ENCODE results near the gene TIRAP. TPM values are rescaled to one million over a fixed set of nuclear protein-coding genes. Genes with fewer than 3 reads are reported as not detected.
"Not testable (repeated sequence)": the region's sequence is repeated elsewhere in the genome, so short reads cannot be mapped to it uniquely, and the experiment has no call there.

TIRAP gene, protein sequence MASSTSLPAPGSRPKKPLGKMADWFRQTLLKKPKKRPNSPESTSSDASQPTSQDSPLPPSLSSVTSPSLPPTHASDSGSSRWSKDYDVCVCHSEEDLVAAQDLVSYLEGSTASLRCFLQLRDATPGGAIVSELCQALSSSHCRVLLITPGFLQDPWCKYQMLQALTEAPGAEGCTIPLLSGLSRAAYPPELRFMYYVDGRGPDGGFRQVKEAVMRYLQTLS
- 14.5 TPM for total RNA-seq

DNA sequence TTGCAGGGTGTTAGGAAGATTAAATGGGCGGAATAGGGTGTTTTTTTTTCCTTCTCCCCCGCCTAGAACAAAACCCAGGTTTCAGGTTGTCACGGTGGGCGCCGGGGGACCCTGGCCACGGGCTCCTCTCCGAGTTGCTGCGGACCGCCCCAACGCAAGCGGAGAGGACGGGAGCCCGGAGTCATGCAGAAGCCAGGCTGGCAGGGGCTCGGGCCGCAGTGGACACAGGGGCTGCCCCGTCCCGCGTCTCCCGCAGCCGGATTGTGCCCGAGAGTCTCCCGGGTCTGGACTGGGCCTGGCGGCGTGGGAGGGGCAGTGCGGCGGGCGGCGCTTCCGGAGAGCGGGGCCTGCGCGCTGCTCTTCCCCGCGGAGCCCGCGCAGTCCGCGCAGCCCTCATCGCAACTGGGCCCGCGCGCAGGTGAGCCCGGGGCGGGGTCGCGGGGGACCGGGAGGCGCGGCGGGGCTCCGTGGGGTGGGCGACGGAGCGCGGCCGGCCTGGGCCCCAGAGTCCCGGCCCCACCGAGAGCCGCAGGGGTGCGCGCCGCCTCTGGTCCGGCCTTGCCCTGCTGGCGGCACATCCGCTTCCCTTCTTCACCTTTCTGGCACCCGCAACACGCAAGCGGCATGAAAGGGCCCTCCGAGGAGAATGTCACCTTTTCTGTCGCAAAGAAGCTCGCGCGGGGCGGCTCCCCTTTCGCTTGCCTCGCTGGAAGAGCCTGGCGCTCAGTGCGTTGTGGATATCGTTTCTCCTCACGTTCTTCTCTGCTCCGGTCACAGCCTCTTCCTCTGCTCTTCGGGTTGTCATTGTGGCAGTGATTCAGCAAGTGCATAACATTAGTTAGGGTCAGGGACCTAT, at the start of gene TIRAP:
Gene TIRAP (plus strand): TSS at position 358 of the 856 bp plus-strand sequence. CDS start 7,802 bp downstream, outside the sequence.
- peak; percentile 67 for DNase-seq (ENCODE audit: low spot score)

DNA sequence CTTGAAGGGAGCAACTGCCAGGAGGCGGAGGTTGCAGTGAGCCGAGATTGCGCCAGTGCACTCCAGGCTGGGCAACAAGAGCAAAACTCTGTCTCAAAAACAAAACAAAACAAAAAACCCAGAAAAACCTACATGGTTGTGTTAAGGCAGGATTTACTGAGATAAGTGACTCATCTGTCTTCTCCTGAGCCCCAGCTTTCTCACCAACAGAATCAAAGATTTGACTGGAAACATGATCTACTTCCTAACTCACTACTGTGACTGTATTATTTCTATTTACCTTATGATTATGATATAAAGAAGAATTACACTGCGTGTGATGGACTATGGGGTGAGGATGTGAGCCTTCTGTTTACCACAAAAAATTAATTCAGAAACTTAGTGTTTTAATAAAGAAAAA, 49.5 kb upstream of the TIRAP start:
- no peak for DNase-seq (ENCODE audit: low spot score)

DNA sequence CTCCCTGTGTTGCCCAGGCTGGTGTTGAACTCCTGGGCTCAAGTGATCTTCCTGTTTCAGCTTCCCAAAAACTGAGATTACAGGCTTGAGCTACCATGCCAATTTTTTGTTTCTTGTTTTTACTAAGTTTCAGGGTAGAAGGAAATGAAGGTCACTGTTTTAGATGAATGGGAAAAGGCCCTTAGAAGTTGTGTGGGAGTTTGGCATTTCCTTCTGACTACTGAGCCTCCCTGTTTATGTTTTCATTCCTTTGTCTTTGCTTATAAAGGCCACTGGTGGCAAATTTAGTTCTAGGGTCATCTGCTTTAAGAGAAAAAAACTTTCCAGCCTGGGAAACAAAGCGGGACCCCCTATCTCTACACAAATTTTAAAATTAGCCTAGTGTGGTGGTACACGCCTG, 36.3 kb upstream of the TIRAP start:
- DNase-seq (ENCODE audit: low spot score): no peak

DNA sequence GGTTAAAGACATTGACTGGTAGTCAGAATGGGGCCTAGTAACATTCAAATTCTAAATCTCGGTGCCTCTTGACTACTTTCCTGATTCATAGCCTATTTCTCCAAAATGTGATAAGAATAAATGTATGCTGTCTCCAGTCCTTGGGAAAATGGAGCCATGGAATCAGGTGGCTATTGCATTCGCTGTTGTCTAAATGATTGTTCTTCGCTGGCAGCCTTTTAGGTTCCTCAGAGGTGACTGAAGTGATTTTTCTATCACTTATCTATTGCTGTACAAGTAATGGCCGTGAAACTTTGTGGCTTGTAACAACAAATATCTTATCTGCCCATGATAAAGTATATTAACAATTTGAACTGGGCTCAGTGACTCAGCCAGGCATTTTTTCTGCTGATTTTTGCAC, 29.6 kb upstream of the TIRAP start:
- DNase-seq (ENCODE audit: low spot score): no peak

DNA sequence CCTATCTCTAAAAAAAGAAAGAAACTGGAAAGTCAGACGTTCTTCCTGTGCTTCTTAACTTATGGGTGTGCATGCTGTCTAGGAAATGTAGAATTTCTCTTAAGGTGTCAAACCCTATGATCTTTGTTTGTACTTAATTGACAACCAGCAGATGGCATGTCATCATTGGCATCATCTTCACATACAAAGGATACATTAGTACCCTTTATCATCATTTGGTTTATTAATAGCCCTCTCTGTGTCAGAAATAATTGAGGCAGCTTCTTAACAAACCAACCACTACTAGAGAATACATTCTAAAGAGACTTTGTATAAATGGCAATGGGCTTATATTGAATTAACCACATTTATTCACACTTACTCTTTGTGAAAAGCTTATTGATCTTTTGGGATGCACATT, 28.1 kb upstream of the TIRAP start:
- DNase-seq (ENCODE audit: low spot score): no peak

DNA sequence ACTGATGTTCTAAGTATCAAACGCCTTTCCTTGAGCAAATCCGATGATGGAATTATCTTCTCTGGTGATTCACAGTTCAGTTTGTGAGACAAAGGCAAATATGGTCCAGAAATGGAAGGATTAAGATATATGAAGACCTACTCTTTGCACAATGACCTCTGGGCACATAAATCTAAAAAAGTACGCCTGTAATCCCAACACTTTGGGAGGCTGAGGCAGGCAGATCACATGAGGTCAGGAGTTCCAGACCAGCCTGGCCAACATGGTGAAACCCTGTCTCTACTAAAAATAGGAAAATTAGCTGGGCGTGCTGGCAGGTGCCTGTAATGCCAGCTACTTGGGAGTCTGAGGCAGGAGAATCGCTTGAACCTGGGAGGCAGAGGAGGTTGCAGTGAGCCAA, 27.4 kb upstream of the TIRAP start:
- not testable (repeated sequence) for DNase-seq (ENCODE audit: low spot score)

DNA sequence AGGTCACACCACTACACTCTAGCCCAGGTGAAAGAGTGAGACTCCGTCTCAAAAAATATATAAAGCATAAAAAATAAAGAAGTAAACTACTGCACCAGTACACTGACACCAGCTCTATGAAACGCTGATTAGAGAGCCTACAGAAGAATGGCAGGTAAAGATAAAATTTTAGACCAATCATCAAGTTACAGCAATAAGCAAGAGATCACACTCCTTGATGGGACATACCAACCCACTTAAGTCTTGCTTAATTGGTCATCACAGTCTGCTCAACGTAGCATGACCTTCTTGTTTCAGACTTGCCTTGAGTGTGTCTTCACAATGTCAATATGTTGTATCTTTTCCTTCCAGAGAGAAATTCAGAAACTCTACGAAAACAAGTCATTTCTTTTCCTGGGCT, 26.7 kb upstream of the TIRAP start:
- no peak for DNase-seq (ENCODE audit: low spot score)

DNA sequence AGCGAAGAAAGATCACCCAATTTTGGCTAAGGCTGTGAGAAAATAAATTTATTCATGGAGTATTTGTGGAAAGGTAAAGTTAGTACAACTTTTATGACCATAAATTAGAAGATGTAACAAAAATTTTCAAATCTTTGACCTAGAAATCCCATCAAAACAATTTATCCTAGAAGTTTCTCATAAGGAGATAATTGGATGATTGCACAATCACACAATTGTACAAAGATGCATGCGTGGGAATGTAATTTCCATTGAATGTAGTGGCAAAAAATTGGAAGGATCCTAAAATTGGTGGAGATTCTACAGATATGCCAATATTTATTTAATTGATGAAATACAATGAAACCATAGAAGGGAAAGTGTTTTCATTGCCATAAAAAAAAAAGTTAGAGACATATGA, 25.7 kb upstream of the TIRAP start:
- DNase-seq (ENCODE audit: low spot score): no peak

DNA sequence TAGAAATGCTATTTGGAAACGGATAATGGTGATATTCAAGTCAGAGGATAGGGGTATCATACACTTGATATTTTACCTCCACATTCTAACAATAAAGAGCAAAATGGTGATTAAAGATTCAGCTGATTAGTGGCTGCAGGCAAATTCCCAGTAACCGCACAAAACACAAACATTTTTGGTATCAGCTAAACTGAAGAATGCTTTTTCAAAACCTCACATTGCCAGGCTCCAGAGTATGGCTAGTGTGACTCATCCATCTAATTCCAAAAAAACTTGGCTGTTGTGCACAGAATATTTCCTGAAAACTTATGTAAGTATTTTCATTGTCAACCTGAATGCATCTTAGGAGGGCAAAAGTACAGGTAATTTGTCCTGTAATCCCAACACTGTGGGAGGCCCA, 25.1 kb upstream of the TIRAP start:
- DNase-seq (ENCODE audit: low spot score): no peak

DNA sequence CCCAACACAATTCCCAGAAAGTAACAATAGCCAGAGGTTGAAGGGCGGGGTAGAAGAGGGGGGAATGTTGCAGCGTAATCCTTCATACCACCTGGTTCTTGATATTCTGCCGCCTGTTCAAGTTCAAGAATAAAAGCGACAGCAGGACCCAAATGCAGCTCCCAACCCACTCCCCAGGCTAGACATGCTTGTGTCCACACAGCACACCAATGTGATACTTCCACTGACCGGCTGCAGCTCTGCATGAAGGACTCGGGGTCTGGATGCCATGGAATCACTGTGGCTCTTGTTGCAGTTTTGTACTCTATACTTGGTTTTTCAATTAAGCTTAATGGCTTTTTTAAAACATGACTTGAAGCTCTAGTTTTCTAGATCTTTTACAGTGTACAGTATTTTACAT, 20.7 kb upstream of the TIRAP start:
- DNase-seq (ENCODE audit: low spot score): no peak

DNA sequence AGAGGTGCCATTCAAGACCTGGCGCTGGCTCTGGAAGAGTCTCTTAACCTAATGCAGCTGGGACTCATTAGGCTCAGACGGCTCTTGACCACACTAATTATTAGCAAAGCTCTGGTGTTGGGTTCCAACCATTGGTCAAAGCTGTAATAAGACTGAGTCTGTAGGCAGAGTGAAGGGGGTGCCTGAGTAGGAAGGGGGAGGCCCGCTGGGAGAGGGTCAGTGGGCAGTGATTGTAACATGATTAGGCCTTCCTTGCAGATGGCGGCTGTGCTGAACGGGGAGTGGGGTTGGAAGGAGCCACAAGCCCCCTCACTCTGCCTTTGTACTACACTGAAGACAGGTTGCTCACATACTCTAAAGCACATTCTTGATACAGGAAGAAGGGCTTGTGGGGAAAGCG, 19.4 kb upstream of the TIRAP start:
- no peak for DNase-seq (ENCODE audit: low spot score)

DNA sequence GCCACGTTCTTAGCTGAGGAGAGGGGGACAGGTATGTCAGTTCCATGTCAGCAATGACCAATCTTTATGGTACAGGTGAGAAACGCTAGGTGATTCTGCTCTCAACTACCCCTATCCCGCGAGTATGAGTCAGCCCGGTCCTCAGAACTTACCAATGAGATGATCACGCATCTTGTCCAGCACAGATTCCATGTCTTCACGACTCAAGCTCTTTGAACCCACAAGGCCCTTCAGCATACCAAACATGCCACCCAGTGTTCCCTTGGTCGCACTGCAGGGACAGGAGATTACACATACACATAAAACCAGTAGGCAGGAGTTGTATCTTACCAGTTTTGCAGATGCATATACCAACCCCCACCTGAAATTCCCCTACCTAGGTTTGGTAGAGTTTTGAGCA, 17.1 kb upstream of the TIRAP start:
- DNase-seq (ENCODE audit: low spot score): no peak

DNA sequence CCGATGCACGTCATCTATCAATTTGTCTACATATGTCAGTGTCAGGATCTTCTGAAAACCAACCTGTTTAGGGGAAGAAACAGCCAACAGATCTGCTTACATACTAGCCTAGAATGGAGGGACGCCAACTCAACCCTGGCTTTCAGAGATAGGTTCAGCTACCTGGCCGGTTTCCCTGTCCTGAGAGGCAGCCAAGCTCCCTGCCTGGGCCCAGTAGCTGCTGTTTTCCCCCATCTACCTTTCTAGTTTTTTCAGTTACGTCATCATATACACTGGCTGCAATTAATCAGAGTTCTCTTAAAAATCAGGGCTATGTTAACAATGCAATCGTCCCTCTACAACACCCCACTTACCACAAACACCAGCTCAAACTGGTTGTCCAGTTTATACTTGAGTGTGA, 15.2 kb upstream of the TIRAP start:
- DNase-seq (ENCODE audit: low spot score): no peak

DNA sequence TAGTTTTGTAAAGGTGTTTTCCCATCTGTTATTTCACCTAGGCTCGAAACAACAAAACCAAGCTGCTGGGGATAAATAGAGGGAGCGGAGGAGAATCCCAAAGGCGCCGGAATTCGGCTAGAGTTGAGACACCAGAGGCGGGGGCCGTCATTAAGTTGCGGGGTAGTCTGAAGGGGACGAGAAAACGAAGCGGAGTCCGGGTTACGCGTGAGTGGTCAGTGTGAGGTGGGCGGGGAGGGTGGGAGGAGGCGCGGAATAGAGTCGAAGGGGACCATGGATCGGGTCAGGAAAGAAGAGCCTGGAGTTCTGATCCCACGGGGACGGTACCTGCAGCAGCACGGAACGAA, 14.6 kb upstream of the TIRAP start:
- DNase-seq (ENCODE audit: low spot score): no peak

DNA sequence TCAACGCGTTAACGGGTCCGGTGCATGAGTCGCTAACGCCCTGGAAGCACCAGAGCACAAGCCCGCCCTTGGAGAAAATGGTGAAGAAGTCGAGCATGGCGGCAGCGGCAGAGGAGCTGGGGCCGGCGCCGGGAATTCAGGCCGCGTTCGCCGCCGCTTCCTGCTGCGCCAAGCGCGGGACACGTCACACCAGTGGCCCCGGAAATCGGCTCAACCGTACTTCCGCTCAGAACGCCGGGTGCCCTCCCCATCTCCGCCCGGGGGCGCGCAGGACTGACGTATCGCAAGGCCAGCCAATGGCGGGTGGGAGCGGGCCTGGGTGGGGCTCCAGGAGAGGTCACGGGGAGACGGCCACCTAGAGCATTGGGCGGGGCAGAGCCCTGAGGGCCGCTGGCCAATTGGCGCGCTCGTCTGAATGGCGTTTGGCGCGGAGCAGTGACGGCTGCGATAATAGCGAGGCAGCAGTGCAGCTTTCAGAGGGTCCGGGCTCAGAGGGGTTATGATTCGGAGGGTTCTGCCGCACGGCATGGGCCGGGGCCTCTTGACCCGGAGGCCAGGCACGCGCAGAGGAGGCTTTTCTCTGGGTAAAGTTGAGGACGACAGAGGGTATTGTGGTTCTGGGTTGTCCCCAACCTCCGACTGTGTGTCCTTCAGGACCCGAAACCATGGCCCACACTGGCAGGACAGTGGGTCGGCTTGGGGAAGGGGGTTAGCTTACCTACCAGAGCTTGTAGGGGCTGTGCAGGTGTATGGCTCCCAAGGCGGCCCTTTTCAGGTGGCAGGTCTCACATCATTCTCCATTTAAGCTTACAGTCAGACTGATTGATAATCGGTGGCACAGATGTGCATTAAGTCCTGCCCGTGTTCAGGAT, 13.9 kb upstream of the TIRAP start, which contains the start of the genes FOXRED1 and SRPRA:
Gene FOXRED1 (plus strand): TSS at position 447 of the 872 bp plus-strand sequence. CDS start 53 bp downstream, at position 500.
Gene SRPRA (minus strand): TSS at position 188 of the 872 bp plus-strand sequence. CDS start 91 bp downstream, at position 97.
- peak; percentile 100 for DNase-seq (ENCODE audit: low spot score)

DNA sequence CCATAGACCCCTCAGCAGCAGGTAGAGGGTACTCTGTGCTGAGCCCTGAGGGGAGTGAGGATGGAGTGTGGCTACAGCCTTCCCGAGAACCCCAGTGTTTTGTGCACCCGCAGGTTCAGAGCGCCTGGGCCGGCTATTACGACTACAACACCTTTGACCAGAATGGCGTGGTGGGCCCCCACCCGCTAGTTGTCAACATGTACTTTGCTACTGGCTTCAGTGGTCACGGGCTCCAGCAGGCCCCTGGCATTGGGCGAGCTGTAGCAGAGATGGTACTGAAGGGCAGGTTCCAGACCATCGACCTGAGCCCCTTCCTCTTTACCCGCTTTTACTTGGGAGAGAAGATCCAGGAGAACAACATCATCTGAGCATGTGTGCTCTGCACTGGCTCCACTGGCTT, 5.6 kb upstream of the TIRAP start:
- no peak for DNase-seq (ENCODE audit: low spot score)

DNA sequence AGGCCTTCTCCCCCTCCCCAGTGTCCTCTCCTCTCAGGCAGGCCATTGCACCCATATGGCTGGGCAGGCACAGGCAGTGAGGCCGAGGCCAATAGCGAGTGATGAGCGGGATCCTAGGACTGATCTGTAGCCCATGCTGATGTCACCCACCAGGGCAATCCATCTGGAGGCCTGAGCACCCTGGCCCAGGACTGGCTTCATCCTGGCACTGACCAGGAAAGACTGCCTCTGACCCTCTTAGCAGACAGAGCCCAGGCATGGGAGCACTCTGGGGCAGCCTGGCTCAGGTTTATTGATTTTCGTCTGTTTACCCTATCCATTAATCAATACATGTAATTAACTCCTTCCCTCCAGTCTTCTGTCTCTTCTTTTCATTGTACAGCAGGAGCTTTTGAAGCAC, 5.1 kb upstream of the TIRAP start:
- no peak for DNase-seq (ENCODE audit: low spot score)

DNA sequence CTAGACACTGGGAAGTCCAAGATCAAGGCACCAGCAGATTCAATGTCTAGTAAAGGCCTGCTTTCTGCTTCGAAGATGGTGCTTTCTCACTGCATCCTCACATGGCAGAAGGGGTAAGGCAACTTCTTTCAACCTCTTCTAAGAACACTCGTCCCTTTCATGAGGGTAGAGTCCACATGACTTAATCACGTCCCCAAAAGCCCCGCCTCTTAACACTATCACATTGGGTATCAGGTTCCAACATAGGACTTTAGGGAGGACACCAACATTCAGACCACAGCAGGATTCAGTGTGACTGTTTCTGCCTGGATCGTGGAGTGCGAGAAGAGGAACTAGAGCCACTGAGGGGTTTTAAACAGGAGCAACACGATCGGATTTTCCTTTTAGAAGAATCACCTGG, 3.7 kb upstream of the TIRAP start:
- no peak for DNase-seq (ENCODE audit: low spot score)

DNA sequence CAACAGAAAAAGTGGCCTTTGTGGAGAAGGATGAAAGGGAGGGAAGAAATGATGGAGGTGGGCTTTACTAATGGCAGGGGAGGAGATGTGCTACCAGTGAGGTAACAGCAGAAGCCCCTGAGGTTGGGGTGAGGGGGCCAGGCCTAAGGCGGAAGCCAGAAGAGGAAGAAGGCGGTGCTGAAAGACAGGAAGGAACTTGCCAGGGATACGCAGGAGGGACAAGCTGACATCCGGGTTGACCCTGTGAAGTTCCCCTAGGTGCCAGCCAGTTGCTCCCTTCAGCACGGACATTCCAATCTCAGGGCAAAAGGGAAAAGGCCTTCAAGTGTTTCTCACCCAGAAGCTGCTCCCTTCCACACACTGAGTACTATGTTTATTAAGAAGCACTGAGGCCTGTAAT, 2.3 kb upstream of the TIRAP start:
- DNase-seq (ENCODE audit: low spot score): no peak

DNA sequence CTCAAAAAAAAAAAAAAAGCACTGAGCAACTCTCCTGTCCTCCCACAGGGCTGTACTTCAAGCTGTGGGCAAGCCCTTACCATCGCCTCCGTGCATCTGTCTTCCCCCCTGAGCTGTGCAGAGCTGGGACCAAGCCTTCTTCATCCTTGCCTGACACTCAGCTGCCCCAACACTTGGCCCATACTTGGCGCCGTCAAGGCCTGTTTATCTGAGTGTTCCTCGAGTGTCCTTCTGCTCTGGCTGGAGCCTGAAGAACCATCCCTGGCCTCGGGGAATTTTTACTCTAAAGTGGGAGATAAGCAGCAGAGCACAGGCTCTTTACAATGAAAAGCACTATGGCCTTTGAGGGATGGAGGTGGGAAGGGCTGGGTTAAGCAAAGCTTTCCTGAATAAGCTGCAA, 1.6 kb upstream of the TIRAP start:
- DNase-seq (ENCODE audit: low spot score): no peak

DNA sequence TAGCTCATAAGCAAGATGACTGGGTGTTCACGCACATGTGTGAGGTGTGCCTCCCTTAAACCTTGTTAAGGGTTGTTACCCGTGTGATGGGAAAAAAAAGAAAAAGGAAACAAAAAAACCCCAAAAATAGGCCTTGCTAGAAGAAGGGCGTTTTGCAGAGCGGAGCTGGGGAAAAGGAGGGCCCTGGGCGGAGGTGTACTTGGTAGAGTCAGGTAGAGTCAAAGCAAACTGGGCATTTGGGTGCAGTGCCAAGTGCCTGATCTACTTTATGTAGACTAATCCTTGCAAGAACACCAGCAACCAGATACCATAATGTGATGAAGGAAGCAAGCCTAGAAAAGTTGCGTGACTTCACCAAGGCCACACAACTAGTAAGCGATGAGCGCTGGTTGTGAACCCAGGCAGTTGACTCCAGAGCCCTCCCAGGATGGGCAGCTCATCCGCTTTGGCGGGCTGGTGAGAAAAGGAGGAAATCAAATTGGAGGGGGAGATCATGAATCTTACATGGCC, 1.2 kb upstream of the TIRAP start:
- DNase-seq (ENCODE audit: low spot score): no peak

DNA sequence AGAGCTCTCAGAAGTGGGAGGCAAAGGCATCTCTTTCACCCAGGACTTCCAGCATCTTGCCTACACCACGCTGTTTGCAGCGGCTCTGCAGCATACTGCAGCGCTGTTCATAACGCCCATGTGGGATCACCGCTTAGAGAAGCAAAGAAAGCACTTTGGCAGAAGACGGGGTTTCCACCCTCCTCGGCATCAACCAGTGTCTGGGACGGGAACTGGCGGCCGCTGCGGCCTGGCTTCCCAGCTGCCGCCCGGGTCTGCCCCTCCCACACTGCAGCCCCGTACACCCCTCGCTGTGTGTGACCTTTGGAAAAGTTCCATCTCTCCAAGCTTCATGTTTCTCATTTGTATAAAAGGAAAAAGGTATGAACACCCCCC, 545 bp upstream of the TIRAP start:
- DNase-seq (ENCODE audit: low spot score): no peak
